Activated naive CD4-positive, alpha-beta T cell treated with anti-CD3 and anti-CD28 coated beads for 36 hours (primary cell): ENCODE data around the gene DNAI1. TPM values are rescaled to one million over a fixed set of nuclear protein-coding genes. Genes with fewer than 3 reads are reported as not detected.

Experiments used
- CTCF ChIA-PET: fragments of 350-600 bp; sonication (Branson Sonifier 250); formaldehyde crosslinking; loops from one replicate; lab custom pipeline; 2021; ENCODE audit warnings: antibody characterized with exemption; lab: Charles Lee
- DNase-seq: peaks from one replicate; pipeline ENCODE4 v3.0.0-alpha.2; 2020
- H3K27ac Mint-ChIP-seq: one replicate; pipeline ENCODE4 v1.8.0; 2021; ENCODE audit warnings: mild to moderate bottlenecking, mixed read lengths
- H3K27me3 Mint-ChIP-seq: one replicate; pipeline ENCODE4 v1.8.0; 2021; ENCODE audit warnings: low read depth, mixed read lengths
- H3K36me3 Mint-ChIP-seq: one replicate; pipeline ENCODE4 v1.8.0; 2021; ENCODE audit warnings: low read depth, mixed read lengths
- H3K4me1 Mint-ChIP-seq: one replicate; pipeline ENCODE4 v1.8.0; 2021; ENCODE audit warnings: low read depth, mixed read lengths
- H3K4me3 Mint-ChIP-seq: one replicate; pipeline ENCODE4 v1.8.0; 2021; ENCODE audit warnings: mild to moderate bottlenecking, moderate library complexity, mixed read lengths
- H3K9me3 Mint-ChIP-seq: one replicate; pipeline ENCODE4 v1.8.0; 2021; ENCODE audit warnings: mixed read lengths
- intact Hi-C: fragments of 100-400 bp; cut with micrococcal nuclease; formaldehyde crosslinking; loops from one replicate; pipeline ENCODE4 v1.15.1; 2023
- total RNA-seq, 2 experiments: library from RNA; stranded (reverse); gene quantifications; one replicate each; pipeline ENCODE4 v1.2.3, GENCODE V29; 2021

Gene DNAI1
- total RNA-seq, 2 experiments from 2014 or later: 0.26 TPM; not detected in 1

DNA sequence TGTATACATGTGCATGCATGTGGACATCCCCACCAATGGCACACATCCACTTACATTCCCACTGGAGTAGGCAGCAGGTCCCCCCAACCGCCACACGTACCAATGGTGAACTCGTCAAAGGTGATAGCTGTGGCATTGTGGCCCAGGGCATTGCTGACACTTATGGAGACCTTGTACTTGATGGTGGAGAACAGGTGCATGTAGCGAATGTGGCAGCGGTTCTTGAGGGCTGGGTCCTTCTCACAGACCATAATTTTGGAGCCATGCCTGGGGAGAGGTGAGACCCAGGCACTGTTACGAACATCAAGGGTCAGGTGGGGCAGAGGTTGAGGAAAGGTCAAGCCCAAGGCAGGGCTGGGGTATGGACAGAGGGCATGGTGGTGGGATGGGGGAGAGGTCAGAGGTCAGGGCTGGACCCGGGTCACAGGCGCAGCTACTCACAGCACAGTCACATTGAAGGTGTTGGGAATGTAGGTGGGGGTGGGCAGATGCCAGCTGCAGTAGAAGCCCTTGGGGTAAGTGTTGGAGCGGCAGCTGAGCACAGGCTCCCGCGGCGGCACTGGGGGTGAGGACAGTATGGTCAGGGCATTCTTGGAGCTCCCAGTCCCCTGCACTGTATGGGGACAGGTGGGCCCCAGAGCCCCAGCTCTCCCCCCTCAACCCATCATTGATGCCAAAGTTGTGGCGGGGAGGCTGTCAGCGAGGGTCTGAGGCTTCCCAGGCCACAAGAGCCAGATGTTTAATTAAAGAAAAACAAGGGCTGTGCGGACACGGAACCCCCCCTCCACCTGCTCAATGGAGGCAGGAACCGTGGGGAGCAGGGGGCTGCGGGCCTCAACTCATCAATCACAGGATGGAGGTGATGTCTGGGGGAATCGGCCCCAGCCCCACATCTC lies 99.1 kb downstream of the DNAI1 start:
- no peak overlapping the region for H3K27ac Mint-ChIP-seq
- no peak overlapping the region for H3K4me3 Mint-ChIP-seq
- CTCF ChIA-PET: interaction anchor here (1.0 to 1.8 kb wide), 2 partner anchors 9 to 154 kb away, joined by 4 to 7 read pairs; no protein-coding TSS in a partner anchor
- intact Hi-C loops: no loop called here
- H3K27me3 Mint-ChIP-seq: peaks cover 22% of the 10 kb centered on the region
- H3K36me3 Mint-ChIP-seq: no peaks in the 10 kb centered on the region
- no peak for DNase-seq
- H3K4me1 Mint-ChIP-seq: no peaks in the 10 kb centered on the region
- H3K9me3 Mint-ChIP-seq: no peaks in the 10 kb centered on the region

DNA sequence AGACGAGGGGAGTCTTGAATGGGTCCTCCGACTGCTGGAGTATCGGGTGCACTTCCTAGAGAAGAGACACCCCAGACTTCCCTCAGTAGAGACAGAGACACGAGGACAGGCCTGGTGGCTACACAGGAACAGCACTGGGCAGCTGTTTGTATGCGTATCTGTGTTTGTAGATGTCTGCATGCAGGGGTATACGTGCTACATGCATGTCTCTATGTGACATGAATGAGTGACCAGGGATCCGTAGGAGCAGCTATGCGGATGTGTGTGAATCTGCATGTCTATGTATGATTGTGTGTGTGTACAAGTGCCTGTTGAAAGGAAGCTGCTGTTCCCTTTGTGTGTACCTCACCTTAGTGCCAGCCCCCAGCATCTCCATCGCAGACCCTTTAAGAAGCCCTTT lies 99.8 kb downstream of the DNAI1 start:
- Mint-ChIP-seq H3K36me3 (no peaks in the 10 kb centered on the region), H3K4me1 (no peaks in the 10 kb centered on the region), H3K27me3 (peaks cover 22% of the 10 kb centered on the region), H3K4me3 (no peak overlapping the region), H3K9me3 (no peaks in the 10 kb centered on the region), H3K27ac (no peak overlapping the region)
- DNase-seq: no peak
- CTCF ChIA-PET: interaction anchor here (1.0 to 1.8 kb wide), 2 partner anchors 10 to 155 kb away, joined by 4 to 7 read pairs; no protein-coding TSS in a partner anchor
- intact Hi-C loops: no loop called here

GRCh38 chr9:34558919-34559623 lies 100.5 kb downstream of the DNAI1 start:
- H3K9me3 Mint-ChIP-seq: no peaks in the 10 kb centered on the region
- intact Hi-C loops: no loop called here
- DNase-seq: no peak
- CTCF ChIA-PET: interaction anchor here (1.8 kb wide), 1 partner anchor 11 kb away, joined by 4 read pairs; no protein-coding TSS in a partner anchor
- no peak overlapping the region for H3K27ac Mint-ChIP-seq
- no peaks in the 10 kb centered on the region for H3K4me1 Mint-ChIP-seq
- H3K36me3 Mint-ChIP-seq: no peaks in the 10 kb centered on the region
- peaks cover 25% of the 10 kb centered on the region for H3K27me3 Mint-ChIP-seq
- no peak overlapping the region for H3K4me3 Mint-ChIP-seq

DNA sequence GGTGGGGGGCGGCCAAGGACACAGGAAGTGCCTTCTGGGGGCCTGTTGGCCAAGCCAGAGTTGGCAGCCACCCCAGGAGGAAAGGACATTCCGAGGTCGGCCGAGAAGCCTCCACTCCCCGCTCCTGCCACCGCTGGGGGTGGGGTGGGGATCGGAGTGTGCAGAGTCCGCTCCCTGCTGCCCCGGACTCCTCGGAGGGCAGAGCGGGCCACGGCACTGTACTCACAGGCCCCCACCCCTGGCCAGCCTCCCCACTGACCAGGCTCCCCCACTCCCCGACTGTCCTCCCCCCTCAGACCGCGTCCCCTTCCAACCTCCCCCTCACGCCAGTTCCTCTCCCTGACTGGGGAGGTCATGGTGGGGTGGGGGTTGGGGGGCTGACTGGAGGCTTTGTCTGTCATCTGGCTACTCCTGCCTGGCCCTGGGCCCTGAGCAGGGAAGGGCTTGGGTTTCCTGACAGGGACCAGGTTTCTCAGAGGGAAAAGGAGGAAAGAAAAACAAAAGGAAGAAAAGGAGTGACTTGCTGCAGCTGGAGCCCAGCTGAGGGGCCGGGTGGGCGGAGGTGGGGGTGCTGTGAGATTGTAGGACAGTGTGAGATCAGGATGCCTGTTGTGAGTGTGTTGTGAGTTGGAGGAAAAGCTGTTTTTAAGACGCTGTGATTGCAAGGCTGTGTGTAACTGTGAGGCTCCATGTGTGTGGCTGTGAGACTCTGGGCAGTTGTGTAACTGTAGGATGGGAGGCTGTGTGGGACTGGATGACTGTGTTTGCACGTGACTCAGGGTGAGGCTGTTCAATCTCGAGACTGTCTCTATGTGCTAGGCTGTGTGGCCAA lies 101.2 kb downstream of the DNAI1 start:
- no peak overlapping the region for H3K27ac Mint-ChIP-seq
- H3K4me3 Mint-ChIP-seq: no peak overlapping the region
- no peak for DNase-seq
- peaks cover 25% of the 10 kb centered on the region for H3K27me3 Mint-ChIP-seq
- CTCF ChIA-PET: no interaction called here
- no peaks in the 10 kb centered on the region for H3K36me3 Mint-ChIP-seq
- no peaks in the 10 kb centered on the region for H3K4me1 Mint-ChIP-seq
- no peaks in the 10 kb centered on the region for H3K9me3 Mint-ChIP-seq
- intact Hi-C loops: no loop called here

DNA sequence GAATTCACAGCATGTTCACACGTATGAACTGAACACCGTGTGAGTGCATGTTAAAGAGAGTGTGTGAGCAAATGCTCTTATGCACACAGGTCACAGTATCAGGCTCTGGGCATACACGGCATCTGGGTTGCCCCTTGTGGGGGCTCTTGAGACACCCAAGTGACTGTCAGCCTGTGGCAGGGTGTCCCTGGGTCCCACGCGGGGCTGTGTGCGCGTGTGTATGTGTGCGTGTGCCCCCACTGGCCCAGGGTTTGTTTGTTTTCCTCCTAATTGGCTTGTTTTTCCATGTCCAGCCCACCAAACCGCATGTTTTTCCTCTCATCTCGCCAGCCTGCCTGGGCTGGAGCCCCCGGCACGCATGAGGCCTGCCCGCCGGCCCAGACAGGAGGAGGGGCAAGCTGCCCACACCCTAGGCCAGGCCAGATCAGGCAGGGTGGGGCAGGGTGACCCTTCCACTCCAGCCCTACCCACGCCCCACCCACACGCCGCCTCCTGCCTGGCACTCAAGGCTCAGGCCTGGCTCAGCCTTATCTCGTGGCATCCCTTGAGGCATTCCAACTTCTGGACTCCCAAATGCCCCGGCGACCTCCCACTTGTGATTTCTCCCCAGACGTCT lies 102.1 kb downstream of the DNAI1 start:
- H3K27me3 Mint-ChIP-seq: peaks cover 24% of the 10 kb centered on the region
- intact Hi-C loops: no loop called here
- no peaks in the 10 kb centered on the region for H3K4me1 Mint-ChIP-seq
- H3K36me3 Mint-ChIP-seq: no peaks in the 10 kb centered on the region
- H3K27ac Mint-ChIP-seq: no peak overlapping the region
- H3K9me3 Mint-ChIP-seq: no peaks in the 10 kb centered on the region
- H3K4me3 Mint-ChIP-seq: no peak overlapping the region
- DNase-seq: no peak
- CTCF ChIA-PET: interaction anchor here (1.7 kb wide), 1 partner anchor 9 kb away, joined by 5 read pairs; no protein-coding TSS in a partner anchor

DNA sequence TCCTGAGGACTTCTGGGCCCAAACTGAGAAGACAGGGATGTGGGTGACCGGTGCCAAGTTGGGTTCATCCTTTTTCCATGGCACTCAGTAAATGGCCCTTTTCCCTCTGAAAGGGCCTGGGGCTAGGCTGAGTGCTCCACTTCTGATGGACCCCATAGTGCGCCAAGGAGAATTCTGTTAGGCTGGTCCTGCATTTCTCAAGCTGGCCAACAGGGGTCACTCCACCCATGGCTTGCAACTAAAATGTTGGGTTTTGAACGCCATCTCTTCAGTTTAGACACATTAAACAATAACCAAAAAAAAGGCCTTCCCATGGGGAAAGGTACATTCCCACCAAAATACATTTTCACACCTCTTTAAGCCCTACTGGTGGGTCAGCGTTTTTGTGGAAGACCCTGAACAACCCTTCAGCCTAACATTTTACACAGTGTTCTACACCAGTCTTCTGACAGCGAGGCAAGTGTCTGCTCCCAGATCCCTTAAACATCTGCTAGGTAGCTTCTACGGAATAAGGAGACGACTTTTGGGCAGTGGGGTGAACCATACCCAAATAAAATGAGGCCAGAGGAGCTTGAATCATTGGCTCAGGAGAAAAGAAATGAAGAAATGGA lies 103.6 kb downstream of the DNAI1 start:
- no peaks in the 10 kb centered on the region for H3K9me3 Mint-ChIP-seq
- intact Hi-C loops: loop anchor here (1.0 kb wide), 2 partner anchors 29 to 41 kb away; no protein-coding TSS in a partner anchor
- peak; percentile 50 for DNase-seq
- H3K4me1 Mint-ChIP-seq: no peaks in the 10 kb centered on the region
- H3K27me3 Mint-ChIP-seq: peaks cover 23% of the 10 kb centered on the region
- no peak overlapping the region for H3K27ac Mint-ChIP-seq
- CTCF ChIA-PET: interaction anchor here (0.7 to 3.8 kb wide), 12 partner anchors 8 to 175 kb away, joined by 3 to 26 read pairs (median 4); no protein-coding TSS in a partner anchor
- no peaks in the 10 kb centered on the region for H3K36me3 Mint-ChIP-seq
- no peak overlapping the region for H3K4me3 Mint-ChIP-seq

DNA sequence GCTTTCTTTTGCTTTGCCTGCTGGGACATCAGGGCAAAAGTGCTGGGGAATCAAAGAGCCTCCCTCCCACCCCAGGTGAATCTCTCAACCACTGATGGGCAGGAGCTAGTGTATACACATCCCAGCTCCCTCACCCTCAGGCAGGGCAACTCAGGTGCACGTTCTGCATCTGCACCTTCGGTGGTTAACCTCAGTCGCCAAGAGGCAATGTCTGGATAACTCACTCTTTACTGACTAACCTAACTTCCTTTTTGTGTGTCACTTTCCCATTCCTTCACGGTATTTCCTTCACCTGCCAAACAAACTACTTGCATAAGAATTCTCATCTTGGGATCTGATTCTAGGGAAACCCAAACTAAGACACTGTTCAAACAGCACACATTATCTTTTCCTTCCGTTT lies 104.7 kb downstream of the DNAI1 start:
- H3K27ac Mint-ChIP-seq: no peak overlapping the region
- no peak for DNase-seq
- intact Hi-C loops: no loop called here
- no peaks in the 10 kb centered on the region for H3K4me1 Mint-ChIP-seq
- CTCF ChIA-PET: interaction anchor here (0.6 to 3.8 kb wide), 8 partner anchors 18 to 160 kb away, joined by 3 to 26 read pairs (median 4); no protein-coding TSS in a partner anchor
- H3K27me3 Mint-ChIP-seq: peaks cover 16% of the 10 kb centered on the region
- H3K36me3 Mint-ChIP-seq: no peaks in the 10 kb centered on the region
- H3K4me3 Mint-ChIP-seq: no peak overlapping the region
- H3K9me3 Mint-ChIP-seq: no peaks in the 10 kb centered on the region

GRCh38 chr9:34564617-34565016 lies 106.0 kb downstream of the DNAI1 start:
- Mint-ChIP-seq H3K27ac (no peak overlapping the region), H3K9me3 (no peaks in the 10 kb centered on the region), H3K27me3 (peaks cover 8% of the 10 kb centered on the region), H3K4me1 (no peaks in the 10 kb centered on the region), H3K36me3 (no peaks in the 10 kb centered on the region), H3K4me3 (no peak overlapping the region)
- no peak for DNase-seq
- CTCF ChIA-PET: interaction anchor here (3.4 to 3.8 kb wide), 2 partner anchors 27 to 39 kb away, joined by 22 to 26 read pairs; no protein-coding TSS in a partner anchor
- intact Hi-C loops: no loop called here

- Mint-ChIP-seq H3K27me3 (peaks cover 3% of the 10 kb centered on the region), H3K4me3 (no peak overlapping the region), H3K36me3 (no peaks in the 10 kb centered on the region), H3K4me1 (no peaks in the 10 kb centered on the region), H3K9me3 (no peaks in the 10 kb centered on the region), H3K27ac (no peak overlapping the region)
- CTCF ChIA-PET: no interaction called here
- intact Hi-C loops: no loop called here
- DNase-seq: no peak
Observed at GRCh38 chr9:34565856-34566255, 107.3 kb downstream of the DNAI1 start.

- intact Hi-C loops: no loop called here
- H3K4me1 Mint-ChIP-seq: no peaks in the 10 kb centered on the region
- H3K4me3 Mint-ChIP-seq: no peak overlapping the region
- CTCF ChIA-PET: no interaction called here
- H3K27ac Mint-ChIP-seq: no peak overlapping the region
- DNase-seq: no peak
- H3K27me3 Mint-ChIP-seq: peaks cover 3% of the 10 kb centered on the region
- H3K9me3 Mint-ChIP-seq: no peaks in the 10 kb centered on the region
- no peaks in the 10 kb centered on the region for H3K36me3 Mint-ChIP-seq
Observed at GRCh38 chr9:34566322-34566721, 107.7 kb downstream of the DNAI1 start.

- H3K36me3 Mint-ChIP-seq: no peaks in the 10 kb centered on the region
- intact Hi-C loops: no loop called here
- no peaks in the 10 kb centered on the region for H3K9me3 Mint-ChIP-seq
- H3K27ac Mint-ChIP-seq: no peak overlapping the region
- H3K4me3 Mint-ChIP-seq: no peak overlapping the region
- no peaks in the 10 kb centered on the region for H3K4me1 Mint-ChIP-seq
- peaks cover 3% of the 10 kb centered on the region for H3K27me3 Mint-ChIP-seq
- DNase-seq: no peak
- CTCF ChIA-PET: no interaction called here
Observed at GRCh38 chr9:34566972-34567371, 108.4 kb downstream of the DNAI1 start.
